Activated B cell treated with CpG ODN at 0.5 μM for 24 hours (primary cell): Measurements from ENCODE around the gene ANAPC2. TPM values are rescaled to one million over a fixed set of nuclear protein-coding genes. Genes with fewer than 3 reads are reported as not detected.

Experiments used
- ATAC-seq: fragments of 200-7000 bp; cut with Tn5 transposase; one replicate; pipeline ENCODE4 v1.10.0; 2021; ENCODE audit warnings: low read depth, mild to moderate bottlenecking, moderate library complexity
- CTCF ChIA-PET: fragments of 350-600 bp; sonication (Branson Sonifier 250); formaldehyde crosslinking; loops from one replicate; lab custom pipeline; 2021; ENCODE audit warnings: antibody characterized with exemption; lab: Charles Lee
- POLR2A ChIA-PET: fragments of 350-600 bp; sonication (Branson Sonifier 250); formaldehyde crosslinking; loops from one replicate; lab custom pipeline; 2021; ENCODE audit warnings: antibody characterized with exemption; lab: Charles Lee
- DNase-seq: peaks from one replicate; pipeline ENCODE4 v3.0.0; 2022
- H3K27ac Mint-ChIP-seq: one replicate; pipeline ENCODE4 v1.8.0; 2020; ENCODE audit warnings: mixed read lengths
- H3K27me3 Mint-ChIP-seq: one replicate; pipeline ENCODE4 v1.8.0; 2021; ENCODE audit warnings: mixed read lengths
- H3K36me3 Mint-ChIP-seq: one replicate; pipeline ENCODE4 v1.8.0; 2021; ENCODE audit warnings: low read depth, mixed read lengths
- H3K4me1 Mint-ChIP-seq: one replicate; pipeline ENCODE4 v1.8.0; 2021; ENCODE audit warnings: mixed read lengths
- H3K4me3 Mint-ChIP-seq: one replicate; pipeline ENCODE4 v1.8.0; 2020; ENCODE audit warnings: mild to moderate bottlenecking, mixed read lengths
- H3K9me3 Mint-ChIP-seq: one replicate; pipeline ENCODE4 v1.8.0; 2020; ENCODE audit warnings: mixed read lengths
- intact Hi-C: fragments of 100-400 bp; cut with micrococcal nuclease; formaldehyde crosslinking; loops from one replicate; pipeline ENCODE4 v1.15.1; 2024
- total RNA-seq: library from RNA; stranded (reverse); gene quantifications from 2 replicates; pipeline ENCODE4 v1.2.3, GENCODE V29; 2022
- TF ChIP-seq, protein P1 (sequence below): fragments of 200-600 bp; IDR thresholded peaks from one replicate; pipeline ENCODE4 v1.8.0; 2022; ENCODE audit warnings: antibody characterized with exemption, mild to moderate bottlenecking

The ANAPC2 gene
- total RNA-seq, 1 donor from 2014 or later, result 93.9 TPM

DNA sequence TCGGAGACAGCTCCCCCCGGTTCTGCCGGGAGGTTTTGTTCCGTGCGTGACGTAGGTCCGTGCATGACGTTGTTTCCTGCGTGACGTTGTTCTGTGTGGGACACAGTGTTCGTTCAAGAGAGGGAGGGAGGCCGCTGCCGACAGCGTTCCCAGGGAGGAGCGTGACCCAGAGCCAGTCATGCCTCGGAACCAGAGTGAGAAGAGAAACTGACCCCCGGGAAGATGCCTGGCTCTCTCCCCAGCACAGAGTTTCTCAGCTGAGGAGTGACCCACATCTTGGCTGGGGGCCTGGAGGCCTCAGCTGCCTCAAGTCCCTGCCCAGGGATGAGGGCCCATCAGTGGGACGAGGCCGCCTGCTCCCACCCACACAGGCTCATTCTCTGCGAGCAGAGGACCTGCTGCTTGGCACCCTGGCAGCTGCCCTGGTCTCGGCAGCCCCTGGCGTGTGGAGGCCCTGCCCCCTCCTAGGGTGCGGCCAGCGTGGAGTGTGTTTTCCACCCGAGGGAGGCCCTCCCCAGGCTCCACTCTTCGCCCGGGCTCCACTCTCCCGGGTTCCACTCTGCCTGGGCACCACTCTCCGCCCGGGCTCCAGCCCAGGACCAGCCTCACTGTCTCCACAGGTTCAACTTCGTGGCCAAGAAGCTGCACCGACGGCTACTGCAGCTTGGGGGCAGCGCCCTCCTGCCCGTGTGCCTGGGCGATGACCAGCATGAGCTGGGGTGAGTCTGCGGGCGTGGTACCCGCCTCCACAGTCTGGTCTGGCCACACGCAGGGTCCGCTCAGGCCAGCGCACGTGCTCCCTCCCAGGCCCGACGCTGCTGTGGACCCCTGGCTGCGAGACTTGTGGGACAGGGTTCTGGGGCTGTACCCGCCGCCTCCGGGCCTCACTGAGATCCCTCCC lies 25.1 kb upstream of the ANAPC2 start:
- intact Hi-C loops, result no loop called here
- no peak overlapping the region for H3K4me3 Mint-ChIP-seq
- POLR2A ChIA-PET, result interaction anchor here (2.2 kb wide), 1 partner anchor 9 kb away, joined by 10 read pairs; the partner anchor contains the start of gene RNF208

DNA sequence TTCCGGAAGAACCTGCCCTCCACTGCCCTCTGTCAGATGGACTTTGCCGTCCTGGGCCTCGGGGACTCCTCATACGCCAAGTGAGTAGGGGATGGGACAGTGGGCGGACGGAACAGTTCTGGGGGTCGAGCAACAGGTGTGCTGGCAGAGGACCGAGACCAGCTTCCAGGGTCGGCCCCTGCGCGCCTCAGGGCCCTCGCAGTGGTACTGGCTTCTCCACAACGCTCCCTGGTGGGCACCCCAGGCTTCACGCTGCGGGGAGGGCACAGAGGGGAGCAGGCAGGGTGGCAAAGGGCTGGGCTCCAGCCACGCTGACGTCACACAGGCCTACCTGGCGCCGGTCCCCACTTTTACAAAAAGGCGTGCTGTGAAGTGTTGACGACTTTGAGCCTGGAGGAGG lies 24.2 kb upstream of the ANAPC2 start:
- POLR2A ChIA-PET, result interaction anchor here (1.1 kb wide), 1 partner anchor 11 kb away, joined by 9 read pairs; no protein-coding TSS in a partner anchor
- H3K27me3 Mint-ChIP-seq, result no peaks in the 10 kb centered on the region
- DNase-seq (no peak), ATAC-seq (no peak)
- H3K27ac Mint-ChIP-seq, result no peak overlapping the region
- H3K4me3 Mint-ChIP-seq, result no peak overlapping the region
- TF ChIP-seq, protein P1, sequence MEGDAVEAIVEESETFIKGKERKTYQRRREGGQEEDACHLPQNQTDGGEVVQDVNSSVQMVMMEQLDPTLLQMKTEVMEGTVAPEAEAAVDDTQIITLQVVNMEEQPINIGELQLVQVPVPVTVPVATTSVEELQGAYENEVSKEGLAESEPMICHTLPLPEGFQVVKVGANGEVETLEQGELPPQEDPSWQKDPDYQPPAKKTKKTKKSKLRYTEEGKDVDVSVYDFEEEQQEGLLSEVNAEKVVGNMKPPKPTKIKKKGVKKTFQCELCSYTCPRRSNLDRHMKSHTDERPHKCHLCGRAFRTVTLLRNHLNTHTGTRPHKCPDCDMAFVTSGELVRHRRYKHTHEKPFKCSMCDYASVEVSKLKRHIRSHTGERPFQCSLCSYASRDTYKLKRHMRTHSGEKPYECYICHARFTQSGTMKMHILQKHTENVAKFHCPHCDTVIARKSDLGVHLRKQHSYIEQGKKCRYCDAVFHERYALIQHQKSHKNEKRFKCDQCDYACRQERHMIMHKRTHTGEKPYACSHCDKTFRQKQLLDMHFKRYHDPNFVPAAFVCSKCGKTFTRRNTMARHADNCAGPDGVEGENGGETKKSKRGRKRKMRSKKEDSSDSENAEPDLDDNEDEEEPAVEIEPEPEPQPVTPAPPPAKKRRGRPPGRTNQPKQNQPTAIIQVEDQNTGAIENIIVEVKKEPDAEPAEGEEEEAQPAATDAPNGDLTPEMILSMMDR, result no peak
- H3K36me3 Mint-ChIP-seq, result peaks cover 19% of the 10 kb centered on the region
- H3K9me3 Mint-ChIP-seq, result no peaks in the 10 kb centered on the region
- intact Hi-C loops, result no loop called here
- peaks cover 1% of the 10 kb centered on the region for H3K4me1 Mint-ChIP-seq
- CTCF ChIA-PET, result no interaction called here

More for the DNA sequence above, 25.1 kb upstream of the ANAPC2 start:
- ATAC-seq, result no peak
- H3K36me3 Mint-ChIP-seq, result peaks cover 16% of the 10 kb centered on the region
- CTCF ChIA-PET, result no interaction called here
- no peaks in the 10 kb centered on the region for H3K27me3 Mint-ChIP-seq
- no peaks in the 10 kb centered on the region for H3K4me1 Mint-ChIP-seq
- TF ChIP-seq, protein P1, result no peak
- no peak overlapping the region for H3K27ac Mint-ChIP-seq
- no peak for DNase-seq
- no peaks in the 10 kb centered on the region for H3K9me3 Mint-ChIP-seq

DNA sequence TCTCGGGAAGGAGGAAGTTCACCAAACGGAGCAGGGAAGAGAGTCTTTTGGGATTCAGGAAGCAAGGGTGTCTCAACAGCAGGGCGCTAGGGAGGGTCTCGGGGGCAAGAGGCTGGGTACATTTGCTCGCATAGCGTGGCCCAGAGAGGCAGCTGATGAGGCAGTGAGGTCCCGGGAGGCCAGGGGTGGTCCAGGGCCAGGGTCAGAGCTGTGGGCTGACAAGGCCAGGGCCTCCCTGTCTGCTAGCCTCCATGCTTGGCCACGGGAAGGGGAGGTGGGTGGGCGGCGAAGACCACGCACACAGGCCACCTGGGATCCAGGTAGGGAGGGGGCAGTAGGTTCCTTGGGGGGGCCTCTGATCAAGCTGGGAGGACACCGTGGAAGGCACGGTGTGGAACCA lies 23.2 kb upstream of the ANAPC2 start:
- ChIA-PET POLR2A (interaction anchor here (0.5 to 1.1 kb wide), 3 partner anchors 12 to 419 kb away, joined by 3 to 9 read pairs (median 4); no protein-coding TSS in a partner anchor), CTCF (no interaction called here)
- DNase-seq, result no peak
- H3K4me1 Mint-ChIP-seq, result peaks cover 11% of the 10 kb centered on the region
- H3K27ac Mint-ChIP-seq, result no peak overlapping the region
- H3K4me3 Mint-ChIP-seq, result no peak overlapping the region
- H3K9me3 Mint-ChIP-seq, result no peaks in the 10 kb centered on the region
- TF ChIP-seq, protein P1, result no peak
- peaks cover 21% of the 10 kb centered on the region for H3K36me3 Mint-ChIP-seq
- no peaks in the 10 kb centered on the region for H3K27me3 Mint-ChIP-seq
- intact Hi-C loops, result no loop called here
- no peak for ATAC-seq

DNA sequence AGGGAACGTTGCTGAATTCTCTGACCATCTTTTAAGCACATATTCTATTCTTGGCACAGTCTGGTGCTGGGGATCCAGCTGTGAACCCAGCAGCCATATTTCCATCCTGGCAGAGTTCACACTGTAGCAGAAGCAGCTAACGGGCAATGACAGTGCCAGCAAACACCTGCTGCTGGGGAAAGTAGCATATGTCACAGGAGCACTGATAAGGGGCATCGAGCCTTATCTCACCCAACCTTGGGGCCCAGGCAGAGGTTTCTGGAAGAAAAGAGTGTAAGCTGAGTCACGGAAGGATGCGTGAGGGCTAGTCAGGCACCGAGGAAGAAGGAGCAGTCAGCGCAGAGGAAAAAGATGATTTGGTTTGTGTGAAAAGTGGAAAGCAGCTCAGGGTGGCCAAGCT lies 18.2 kb upstream of the ANAPC2 start:
- H3K36me3 Mint-ChIP-seq, result peaks cover 26% of the 10 kb centered on the region
- peak overlapping the region; percentile 92 for H3K4me3 Mint-ChIP-seq
- intact Hi-C loops, result no loop called here
- H3K27ac Mint-ChIP-seq, result peak overlapping the region; percentile 83
- no peaks in the 10 kb centered on the region for H3K9me3 Mint-ChIP-seq
- ChIA-PET POLR2A (interaction anchor here (1.1 to 5.3 kb wide), 4 partner anchors 10 to 77 kb away, joined by 4 to 46 read pairs (median 8); partner anchors contain the start of genes ANAPC2, RNF208 and SSNA1), CTCF (no interaction called here)
- ATAC-seq (no peak), DNase-seq (no peak)
- H3K4me1 Mint-ChIP-seq, result peaks cover 45% of the 10 kb centered on the region
- TF ChIP-seq, protein P1, result no peak
- H3K27me3 Mint-ChIP-seq, result no peaks in the 10 kb centered on the region
